ENCODE measurements around the gene SAP130. TPM values are rescaled to one million over a fixed set of nuclear protein-coding genes. Genes with fewer than 3 reads are reported as not detected.

Gene SAP130
- total and polyA plus RNA-seq, 2 of the 8 experiments (the other 6 are each of a cell fraction or from before 2014, with no cell fraction given), result 51.4 to 54.3 TPM

- Histone ChIP-seq H3K27ac (ENCODE audit: low read depth, low read length) (no peak overlapping the region), H2BK20ac (ENCODE audit: low read length) (no peak overlapping the region), H3K4me2 (ENCODE audit: insufficient read depth in 1 of 2, low read depth in 2 of 2, low read length in 2 of 2) (no peak overlapping the region), H3K4me3 (ENCODE audit: extremely low read depth in 1 of 4, insufficient read depth in 2 of 4, low read depth in 3 of 4, low read length in 4 of 4) (no peak overlapping the region), H2BK5ac (ENCODE audit: low read depth, low read length) (no peak overlapping the region), H4K8ac (ENCODE audit: extremely low read depth, insufficient read depth, low read length) (no peak overlapping the region), H2BK15ac (ENCODE audit: low read length) (no peak overlapping the region), H3K9ac (replicated peaks in 1 of 4; ENCODE audit: extremely low read depth in 1 of 4, low read depth in 3 of 4, low read length in 3 of 4) (no peak overlapping the region), H2BK12ac (ENCODE audit: low read depth, low read length) (no peak overlapping the region), H2BK120ac (replicated peaks; ENCODE audit: low read depth, low read length) (no peak overlapping the region), H3K9me3 (ENCODE audit: insufficient read depth in 2 of 2, low read depth in 1 of 2, low read length in 1 of 2) (no peaks in the 10 kb centered on the region), H3K27me3 (replicated peaks in 1 of 4; ENCODE audit: control insufficient read depth in 3 of 4, extremely low read depth in 1 of 4, insufficient read depth in 3 of 4, low read length in 3 of 4) (no peaks in the 10 kb centered on the region), H3K18ac (ENCODE audit: extremely low read depth, low read length) (no peak overlapping the region), H3K4ac (replicated peaks; ENCODE audit: insufficient read length, low read depth, low read length) (no peak overlapping the region), H3K36me3 (ENCODE audit: control insufficient read depth in 2 of 4, insufficient read depth in 4 of 4, low read length in 3 of 4) (peaks cover 35 to 74% (median 58%) of the 10 kb centered on the region in 4 experiments), H4K20me1 (replicated peaks in 1 of 2; ENCODE audit: control insufficient read depth in 1 of 2, insufficient read depth in 2 of 2, low read length in 2 of 2) (peaks cover 0 to 8% of the 10 kb centered on the region in 2 experiments), H4K91ac (replicated peaks; ENCODE audit: insufficient read length, low read length) (no peak overlapping the region), H3K56ac (replicated peaks; ENCODE audit: insufficient read length, low read depth, low read length) (no peak overlapping the region), H3K14ac (ENCODE audit: insufficient read length) (no peak overlapping the region), H3K4me1 (replicated peaks in 1 of 4; ENCODE audit: control insufficient read depth in 3 of 4, insufficient read depth in 4 of 4, low read length in 3 of 4) (no peaks in the 10 kb centered on the region), H4K5ac (ENCODE audit: insufficient read length, low read depth, low read length) (no peak overlapping the region), H3K79me2 (ENCODE audit: control insufficient read depth in 1 of 2, insufficient read depth in 2 of 2, low read length in 2 of 2) (no peaks in the 10 kb centered on the region), H2AFZ (ENCODE audit: low read length) (no peak overlapping the region), H3K23ac (ENCODE audit: insufficient read length) (no peak overlapping the region), H3K23me2 (ENCODE audit: low read depth, low read length) (no peaks in the 10 kb centered on the region), H3K79me1 (ENCODE audit: low read depth, low read length) (0 out of 2 replicates have a peak, but pooled peaks cover 2% of the 10 kb centered on the region), H2AK5ac (ENCODE audit: low read depth, low read length) (no peak overlapping the region)
- no peak for FAIRE-seq
- 92% methylated on average over 13 of the region's 13 CpGs; no CpG with 5 or more reads in 1 of the 2 experiments for WGBS, 2 experiments (ENCODE audit: extremely low coverage in 1 of 2, insufficient coverage in 1 of 2, insufficient read length in 1 of 2, insufficient replicate concordance in 2 of 2, low coverage in 1 of 2, low lambda C conversion rate in 2 of 2, missing lambda C conversion rate in 1 of 2)
- POLR2A ChIA-PET (ENCODE audit: partially characterized antibody), result no interaction called here
- DNase-seq (ENCODE audit: low read depth in 1 of 2, low spot score in 2 of 2), result no peak
- CTCF ChIA-PET (ENCODE audit: partially characterized antibody), result interaction anchor here (1.4 to 1.7 kb wide), 2 partner anchors 78 to 102 kb away, joined by 3 to 4 read pairs; no protein-coding TSS in a partner anchor
- TF ChIP-seq CBX5 (IDR thresholded peaks at IDR 0.05; ENCODE audit: low read depth, low read length), result no peak
- no peak for TF ChIP-seq CBX8 (IDR thresholded peaks at IDR 0.05; ENCODE audit: borderline replicate concordance, low read depth, low read length)
- no peak for TF ChIP-seq RXRA (IDR thresholded peaks at IDR 0.05; ENCODE audit: insufficient read depth, low read depth, low read length)
- no peak for TF ChIP-seq MAX (IDR thresholded peaks at IDR 0.05)
- TF ChIP-seq ATF3 (IDR thresholded peaks at IDR 0.05; ENCODE audit: insufficient read depth, low read depth, low read length), result no peak
- no peak for TF ChIP-seq POU5F1 (IDR thresholded peaks at IDR 0.05; ENCODE audit: low read depth, low read length)
- TF ChIP-seq EZH2 (IDR thresholded peaks at IDR 0.05; ENCODE audit: low read depth, low read length, severe bottlenecking), result no peak
- no peak for TF ChIP-seq SUZ12 (IDR thresholded peaks at IDR 0.05; ENCODE audit: low read length)
- TF ChIP-seq RAD21 (IDR thresholded peaks at IDR 0.05 in 1 of 2, conservative IDR thresholded peaks at IDR 0.05 in 1 of 2; ENCODE audit: low read depth in 2 of 2, low read length in 2 of 2), result no peak
- no peak for TF ChIP-seq GABPA (IDR thresholded peaks at IDR 0.05; ENCODE audit: borderline replicate concordance, insufficient read depth, low read length)
- no peak for TF ChIP-seq SP1 (IDR thresholded peaks at IDR 0.05; ENCODE audit: low read depth, low read length)
- no peak for TF ChIP-seq RNF2 (IDR thresholded peaks at IDR 0.05; ENCODE audit: borderline replicate concordance, low read depth, low read length, missing control alignments, poor library complexity, severe bottlenecking)
- no peak for TF ChIP-seq SRF (IDR thresholded peaks at IDR 0.05; ENCODE audit: low read depth, low read length)
Measured at GRCh38 chr2:127985735-127986134, 42.1 kb downstream of the SAP130 start.

Data from H1 (cell line).